Ishikawa (cell line): ENCODE data around the gene TBXT.

Experiments used
- CEBPB ChIP-seq: IDR thresholded peaks from 2 replicates; pipeline ENCODE4 v1.6.1; 2012
- CREB1 ChIP-seq: IDR thresholded peaks from 2 replicates; pipeline ENCODE4 v1.6.1; 2012; ENCODE audit warnings: low read depth
- EGR1 ChIP-seq: IDR thresholded peaks from 2 replicates; pipeline ENCODE4 v1.6.1; 2012
- EP300 ChIP-seq: IDR thresholded peaks from 2 replicates; pipeline ENCODE4 v1.6.1; 2012; ENCODE audit warnings: borderline replicate concordance
- FOXM1 ChIP-seq: IDR thresholded peaks from 2 replicates; pipeline ENCODE4 v1.6.1; 2012; ENCODE audit warnings: low read depth, borderline replicate concordance
- NFIC ChIP-seq: IDR thresholded peaks from 2 replicates; pipeline ENCODE4 v1.6.1; 2012
- RAD21 ChIP-seq: IDR thresholded peaks from 2 replicates; pipeline ENCODE4 v1.6.1; 2012; ENCODE audit warnings: low read depth
- TAF1 ChIP-seq: IDR thresholded peaks from 2 replicates; pipeline ENCODE4 v1.6.1; 2012; ENCODE audit warnings: low read depth, mild to moderate bottlenecking
- TCF12 ChIP-seq: IDR thresholded peaks from 2 replicates; pipeline ENCODE4 v1.6.1; 2012; ENCODE audit warnings: low read depth
- TEAD4 ChIP-seq: IDR thresholded peaks from 2 replicates; pipeline ENCODE4 v1.6.1; 2012
- YY1 ChIP-seq: IDR thresholded peaks from 2 replicates; pipeline ENCODE4 v1.6.1; 2012; ENCODE audit warnings: low read depth
- ZBTB7A ChIP-seq: IDR thresholded peaks from 2 replicates; pipeline ENCODE4 v1.6.1; 2012; ENCODE audit warnings: low read depth
- TF ChIP-seq, protein P1 (sequence below): IDR thresholded peaks from 2 replicates; pipeline ENCODE4 v1.6.1; 2012
- TF ChIP-seq, protein P2 (sequence below): IDR thresholded peaks from 2 replicates; pipeline ENCODE4 v1.6.1; 2012; ENCODE audit warnings: low read depth, mild to moderate bottlenecking

DNA sequence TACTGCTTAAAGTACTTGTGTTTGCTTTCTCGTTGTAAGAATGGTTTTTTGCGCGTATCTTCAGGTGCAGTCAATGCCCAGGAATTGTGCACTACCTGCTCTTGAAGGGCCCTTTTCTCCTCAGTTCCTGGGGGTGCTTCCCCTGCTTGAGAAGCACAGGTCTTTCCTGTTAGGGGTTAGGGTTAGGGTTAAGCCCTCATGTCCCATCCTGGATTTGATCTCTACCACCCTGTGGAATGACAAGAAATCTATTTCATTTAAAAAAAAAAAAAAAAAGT, 39.6 kb upstream of the TBXT start:
- TF ChIP-seq, protein P1, sequence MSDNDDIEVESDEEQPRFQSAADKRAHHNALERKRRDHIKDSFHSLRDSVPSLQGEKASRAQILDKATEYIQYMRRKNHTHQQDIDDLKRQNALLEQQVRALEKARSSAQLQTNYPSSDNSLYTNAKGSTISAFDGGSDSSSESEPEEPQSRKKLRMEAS = no peak
- TF ChIP-seq TEAD4 (no peak), FOXM1 (no peak), EGR1 (no peak), EP300 (no peak), TCF12 (no peak), CEBPB (no peak), NFIC (no peak), YY1 (no peak), RAD21 (no peak), CREB1 (no peak), ZBTB7A (no peak), TAF1 (no peak)
- TF ChIP-seq, protein P2, sequence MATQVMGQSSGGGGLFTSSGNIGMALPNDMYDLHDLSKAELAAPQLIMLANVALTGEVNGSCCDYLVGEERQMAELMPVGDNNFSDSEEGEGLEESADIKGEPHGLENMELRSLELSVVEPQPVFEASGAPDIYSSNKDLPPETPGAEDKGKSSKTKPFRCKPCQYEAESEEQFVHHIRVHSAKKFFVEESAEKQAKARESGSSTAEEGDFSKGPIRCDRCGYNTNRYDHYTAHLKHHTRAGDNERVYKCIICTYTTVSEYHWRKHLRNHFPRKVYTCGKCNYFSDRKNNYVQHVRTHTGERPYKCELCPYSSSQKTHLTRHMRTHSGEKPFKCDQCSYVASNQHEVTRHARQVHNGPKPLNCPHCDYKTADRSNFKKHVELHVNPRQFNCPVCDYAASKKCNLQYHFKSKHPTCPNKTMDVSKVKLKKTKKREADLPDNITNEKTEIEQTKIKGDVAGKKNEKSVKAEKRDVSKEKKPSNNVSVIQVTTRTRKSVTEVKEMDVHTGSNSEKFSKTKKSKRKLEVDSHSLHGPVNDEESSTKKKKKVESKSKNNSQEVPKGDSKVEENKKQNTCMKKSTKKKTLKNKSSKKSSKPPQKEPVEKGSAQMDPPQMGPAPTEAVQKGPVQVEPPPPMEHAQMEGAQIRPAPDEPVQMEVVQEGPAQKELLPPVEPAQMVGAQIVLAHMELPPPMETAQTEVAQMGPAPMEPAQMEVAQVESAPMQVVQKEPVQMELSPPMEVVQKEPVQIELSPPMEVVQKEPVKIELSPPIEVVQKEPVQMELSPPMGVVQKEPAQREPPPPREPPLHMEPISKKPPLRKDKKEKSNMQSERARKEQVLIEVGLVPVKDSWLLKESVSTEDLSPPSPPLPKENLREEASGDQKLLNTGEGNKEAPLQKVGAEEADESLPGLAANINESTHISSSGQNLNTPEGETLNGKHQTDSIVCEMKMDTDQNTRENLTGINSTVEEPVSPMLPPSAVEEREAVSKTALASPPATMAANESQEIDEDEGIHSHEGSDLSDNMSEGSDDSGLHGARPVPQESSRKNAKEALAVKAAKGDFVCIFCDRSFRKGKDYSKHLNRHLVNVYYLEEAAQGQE = no peak
